H1 (cell line): Measurements from ENCODE around the gene STXBP2. TPM values are rescaled to one million over a fixed set of nuclear protein-coding genes. Genes with fewer than 3 reads are reported as not detected.

Experiments
- BCL11A ChIP-seq, 2 experiments: IDR thresholded peaks; one replicate each; pipeline ENCODE4 v1.6.1; 2011; ENCODE audit warnings: low read depth in 2 of 2, low read length in 2 of 2, mild to moderate bottlenecking in 2 of 2
- FOSL1 ChIP-seq: IDR thresholded peaks from 2 replicates; pipeline ENCODE4 v1.6.1; 2011; ENCODE audit warnings: mild to moderate bottlenecking, low read depth, low read length, moderate library complexity; ENCODE audit not compliant: insufficient read depth
- PHF8 ChIP-seq: fragments of 200-600 bp; sonication (generic); conservative IDR thresholded peaks from 2 replicates; pipeline ENCODE4 v1.7.1; 2012; ENCODE audit warnings: low read depth, mild to moderate bottlenecking, inconsistent platforms, low read length, moderate library complexity
- POU5F1 ChIP-seq: IDR thresholded peaks from 2 replicates; pipeline ENCODE4 v1.6.1; 2011; ENCODE audit warnings: low read depth, mild to moderate bottlenecking, low read length, moderate library complexity
- RAD21 ChIP-seq, 2 experiments: IDR thresholded peaks in 1 of 2; conservative IDR thresholded peaks in 1 of 2; 2 replicates each; pipeline ENCODE4 v1.6.1; 2011; ENCODE audit warnings: low read depth in 2 of 2, low read length in 2 of 2, improper control_type of control experiment in 1 of 2, inconsistent platforms in 1 of 2, mild to moderate bottlenecking in 1 of 2, moderate library complexity in 1 of 2
- RFX5 ChIP-seq: IDR thresholded peaks from 2 replicates; pipeline ENCODE4 v1.6.1; 2011; ENCODE audit warnings: low read depth, low read length, improper control_type of control experiment, borderline replicate concordance
- SIX5 ChIP-seq: IDR thresholded peaks from 2 replicates; pipeline ENCODE4 v1.6.1; 2011; ENCODE audit warnings: mild to moderate bottlenecking, low read depth, low read length
- polyA plus RNA-seq, 7 experiments: library from polyadenylated mRNA; depleted of rRNA in 3 of 7; stranded (reverse) in 5 of 7; unstranded in 2 of 7; fragments of >200 nt in 5 of 7; fragments of 200-250 nt in 2 of 7; gene quantifications; 1 replicate in 5 of 7; 2 replicates in 1 of 7; 4 replicates in 1 of 7; pipeline versions ENCODE4 v1.2.1 to v1.2.3, GENCODE V29; 2011 to 2013; ENCODE audit warnings: missing spikeins in 2 of 7, mixed read lengths in 2 of 7
- total RNA-seq: library from RNA; stranded (reverse); fragmentation: NEBNext Ultra II Directional; extraction: Animal tissue kit (Norgen Biotek cat#: 25700); gene quantifications from 2 replicates; pipeline ENCODE4 v1.2.1, GENCODE V29; 2021
- TF ChIP-seq, protein P1 (sequence below), 3 experiments: IDR thresholded peaks; 1 replicate in 2 of 3; 2 replicates in 1 of 3; pipeline versions ENCODE4 v1.5.1 to v1.6.1; 2011; ENCODE audit warnings: low read length in 3 of 3, mild to moderate bottlenecking in 3 of 3, inconsistent platforms in 2 of 3, low read depth in 1 of 3, moderate library complexity in 1 of 3; ENCODE audit not compliant: insufficient read depth in 1 of 3; ENCODE audit errors: control extremely low read depth in 1 of 3

Gene STXBP2
- total and polyA plus RNA-seq, 2 of the 8 experiments (the other 6 are each of a cell fraction or from before 2014, with no cell fraction given): 52.9 to 53.8 TPM

DNA sequence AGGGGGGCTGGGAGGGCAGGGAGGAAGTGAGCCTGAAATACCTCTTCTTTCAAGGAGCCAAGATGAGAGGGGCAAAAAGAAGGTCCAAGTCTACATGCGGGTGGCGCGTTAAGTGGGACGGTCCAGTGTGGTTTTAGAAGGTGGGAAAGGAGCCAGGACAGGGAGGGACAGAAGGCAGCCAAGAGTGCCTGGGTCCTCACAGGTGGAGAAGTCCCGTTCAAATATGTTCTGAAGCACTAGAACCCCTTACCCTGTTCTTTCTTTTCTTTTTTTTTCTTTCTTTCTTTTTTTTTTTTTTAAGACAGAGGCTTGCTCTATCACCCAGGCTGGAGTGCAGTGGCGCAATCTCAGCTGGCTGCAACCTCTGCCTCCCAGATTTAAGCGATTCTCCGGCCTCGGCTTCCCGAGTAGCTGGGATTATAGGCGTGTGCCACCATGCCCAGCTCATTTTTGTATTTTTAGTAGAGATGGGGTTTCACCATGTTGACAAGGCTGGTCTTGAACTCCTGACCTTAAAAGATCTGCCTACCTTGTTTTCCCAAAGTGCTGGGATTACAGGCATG lies 33.9 kb upstream of the STXBP2 start (continued):
- TF ChIP-seq, protein P1, sequence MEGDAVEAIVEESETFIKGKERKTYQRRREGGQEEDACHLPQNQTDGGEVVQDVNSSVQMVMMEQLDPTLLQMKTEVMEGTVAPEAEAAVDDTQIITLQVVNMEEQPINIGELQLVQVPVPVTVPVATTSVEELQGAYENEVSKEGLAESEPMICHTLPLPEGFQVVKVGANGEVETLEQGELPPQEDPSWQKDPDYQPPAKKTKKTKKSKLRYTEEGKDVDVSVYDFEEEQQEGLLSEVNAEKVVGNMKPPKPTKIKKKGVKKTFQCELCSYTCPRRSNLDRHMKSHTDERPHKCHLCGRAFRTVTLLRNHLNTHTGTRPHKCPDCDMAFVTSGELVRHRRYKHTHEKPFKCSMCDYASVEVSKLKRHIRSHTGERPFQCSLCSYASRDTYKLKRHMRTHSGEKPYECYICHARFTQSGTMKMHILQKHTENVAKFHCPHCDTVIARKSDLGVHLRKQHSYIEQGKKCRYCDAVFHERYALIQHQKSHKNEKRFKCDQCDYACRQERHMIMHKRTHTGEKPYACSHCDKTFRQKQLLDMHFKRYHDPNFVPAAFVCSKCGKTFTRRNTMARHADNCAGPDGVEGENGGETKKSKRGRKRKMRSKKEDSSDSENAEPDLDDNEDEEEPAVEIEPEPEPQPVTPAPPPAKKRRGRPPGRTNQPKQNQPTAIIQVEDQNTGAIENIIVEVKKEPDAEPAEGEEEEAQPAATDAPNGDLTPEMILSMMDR (IDR thresholded peaks at IDR 0.05; ENCODE audit: control extremely low read depth in 1 of 3, insufficient read depth in 1 of 3, low read depth in 1 of 3, low read length in 3 of 3): no peak
- TF ChIP-seq BCL11A (IDR thresholded peaks at IDR 0.05; ENCODE audit: low read depth in 2 of 2, low read length in 2 of 2) (no peak), RAD21 (IDR thresholded peaks at IDR 0.05 in 1 of 2, conservative IDR thresholded peaks at IDR 0.05 in 1 of 2; ENCODE audit: low read depth in 2 of 2, low read length in 2 of 2) (no peak), POU5F1 (no peak), FOSL1 (no peak), SIX5 (no peak), RFX5 (no peak), PHF8 (no peak)
- TF ChIP-seq, all 59 proteins: peak for 0
